Activated CD8-positive, alpha-beta memory T cell treated with anti-CD3 and anti-CD28 coated beads, Interleukin-2, amount 10 ng/mL, durations not matched to agents 7 days and 5 days (primary cell): ENCODE measurements around the gene ZNF267. TPM values are rescaled to one million over a fixed set of nuclear protein-coding genes. Genes with fewer than 3 reads are reported as not detected.
"Not testable (repeated sequence)": the region's sequence is repeated elsewhere in the genome, so short reads cannot be mapped to it uniquely, and the experiment has no call there.

Experiments
- ATAC-seq: fragments of 150-1000 bp; cut with Tn5 transposase; one replicate; pipeline ENCODE4 v1.10.0; 2021; ENCODE audit warnings: moderate library complexity
- CTCF ChIA-PET: fragments of 350-600 bp; sonication (Branson Sonifier 250); formaldehyde crosslinking; loops from one replicate; lab custom pipeline; 2021; ENCODE audit warnings: antibody characterized with exemption; lab: Charles Lee
- DNase-seq: peaks from one replicate; pipeline ENCODE4 v3.0.0-alpha.2; 2020
- H3K27ac Mint-ChIP-seq: one replicate; pipeline ENCODE4 v1.8.0; 2021; ENCODE audit warnings: mild to moderate bottlenecking, mixed read lengths
- H3K27me3 Mint-ChIP-seq: one replicate; pipeline ENCODE4 v1.8.0; 2021; ENCODE audit warnings: mixed read lengths
- H3K36me3 Mint-ChIP-seq: one replicate; pipeline ENCODE4 v1.8.0; 2021; ENCODE audit warnings: mild to moderate bottlenecking, mixed read lengths
- H3K4me1 Mint-ChIP-seq: one replicate; pipeline ENCODE4 v1.8.0; 2021; ENCODE audit warnings: mixed read lengths
- H3K4me3 Mint-ChIP-seq: one replicate; pipeline ENCODE4 v1.8.0; 2021; ENCODE audit warnings: mild to moderate bottlenecking, moderate library complexity, mixed read lengths
- H3K9me3 Mint-ChIP-seq: one replicate; pipeline ENCODE4 v1.8.0; 2022; ENCODE audit warnings: low read depth, mixed read lengths
- total RNA-seq, 2 experiments: library from RNA; stranded (reverse); gene quantifications; one replicate each; pipeline ENCODE4 v1.2.3, GENCODE V29; 2021

The ZNF267 gene
- total RNA-seq: 10 to 100 TPM; 54.1 to 64.1 TPM

DNA sequence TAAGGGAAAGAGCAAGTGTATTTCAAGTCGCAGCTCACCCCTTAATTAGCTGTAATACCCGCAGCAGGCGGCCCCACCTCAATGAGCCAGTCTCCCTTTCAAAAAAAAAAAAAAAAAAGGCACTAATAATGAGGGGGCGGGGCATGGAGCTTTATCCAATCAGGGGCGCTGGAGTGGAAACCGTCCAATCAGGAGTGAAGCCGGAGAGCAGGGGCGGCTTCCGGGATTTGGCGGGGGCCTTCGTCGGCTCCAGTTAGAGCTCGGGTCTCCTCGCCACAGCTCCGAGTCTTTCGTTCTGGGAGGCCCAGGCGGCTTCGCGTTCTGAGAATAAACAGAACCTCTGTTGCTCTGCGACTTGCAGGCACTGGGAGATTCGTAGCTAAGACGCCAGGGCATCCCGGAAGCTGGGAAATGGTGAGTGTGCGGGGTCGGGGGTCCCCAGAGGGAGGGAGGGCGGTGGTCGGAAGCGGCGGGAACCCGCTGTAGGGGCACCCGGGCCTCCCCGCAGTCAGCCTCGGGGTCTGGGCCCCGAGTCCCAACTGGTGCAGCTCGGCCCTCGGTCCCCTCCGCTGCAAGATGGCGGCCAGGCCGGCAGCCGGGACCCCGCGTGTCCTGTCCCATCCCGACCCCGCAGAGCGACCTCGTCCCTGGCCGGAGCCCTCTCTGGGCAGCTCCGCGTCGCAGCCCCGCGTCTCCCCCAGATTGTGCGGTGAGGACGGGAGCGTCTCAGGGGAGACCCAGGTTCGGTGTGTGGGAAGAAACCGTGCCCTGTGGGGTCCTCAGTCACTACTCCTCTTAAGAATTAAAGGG lies at the start of gene ZNF267:
Gene ZNF267, plus strand, starts transcription at position 252 of the 810 bp plus-strand sequence. Its CDS starts 160 bp downstream, at position 412.
- Mint-ChIP-seq H3K9me3 (peaks cover 7% of the 10 kb centered on the region), H3K4me3 (peak within 1 kb of the TSS; percentile 82), H3K36me3 (peaks cover 64% of the 10 kb centered on the region), H3K4me1 (peaks cover 81% of the 10 kb centered on the region), H3K27me3 (no peaks in the 10 kb centered on the region), H3K27ac (peak within 1 kb of the TSS; percentile 93)
- DNase-seq (peak; percentile 96), ATAC-seq (peak; percentile 74)
- CTCF ChIA-PET: interaction anchor here (0.8 to 3.6 kb wide), 8 partner anchors 15 to 693 kb away, joined by 3 to 19 read pairs (median 4); partner anchors contain the start of genes ARMC5 and RUSF1

- H3K4me1 Mint-ChIP-seq: no peaks in the 10 kb centered on the region
- peaks cover 13% of the 10 kb centered on the region for H3K9me3 Mint-ChIP-seq
- ATAC-seq: no peak
These were observed 40.6 kb upstream of the ZNF267 start for GRCh38 chr16:31833047-31833446.

DNA sequence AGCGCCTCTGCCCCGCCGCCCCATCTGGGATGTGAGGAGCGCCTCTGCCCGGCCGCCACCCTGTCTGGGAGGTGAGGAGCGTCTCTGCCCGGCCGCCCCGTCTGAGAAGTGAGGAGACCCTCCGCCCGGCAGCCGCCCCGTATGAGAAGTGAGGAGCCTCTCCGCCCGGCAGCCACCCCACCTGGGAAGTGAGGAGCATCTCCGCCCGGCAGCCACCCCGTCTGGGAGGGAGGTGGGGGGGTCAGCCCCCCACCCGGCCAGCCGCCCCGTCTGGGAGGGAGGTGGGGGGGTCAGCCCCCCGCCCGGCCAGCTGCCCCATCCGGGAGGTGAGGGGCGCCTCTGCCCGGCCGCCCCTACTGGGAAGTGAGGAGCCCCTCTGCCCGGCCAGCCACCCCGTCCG lies 37.2 kb upstream of the ZNF267 start:
- CTCF ChIA-PET, H3K27me3 Mint-ChIP-seq, ATAC-seq, H3K36me3 Mint-ChIP-seq, H3K27ac Mint-ChIP-seq, DNase-seq, H3K4me3 Mint-ChIP-seq, H3K4me1 Mint-ChIP-seq: not testable (repeated sequence)
- H3K9me3 Mint-ChIP-seq: peaks cover 16% of the 10 kb centered on the region

More at GRCh38 chr16:31833047-31833446, 40.6 kb upstream of the ZNF267 start:
- DNase-seq: no peak
- CTCF ChIA-PET: no interaction called here
- no peaks in the 10 kb centered on the region for H3K36me3 Mint-ChIP-seq
- H3K27me3 Mint-ChIP-seq: no peaks in the 10 kb centered on the region
- no peak overlapping the region for H3K4me3 Mint-ChIP-seq
- no peak overlapping the region for H3K27ac Mint-ChIP-seq

DNA sequence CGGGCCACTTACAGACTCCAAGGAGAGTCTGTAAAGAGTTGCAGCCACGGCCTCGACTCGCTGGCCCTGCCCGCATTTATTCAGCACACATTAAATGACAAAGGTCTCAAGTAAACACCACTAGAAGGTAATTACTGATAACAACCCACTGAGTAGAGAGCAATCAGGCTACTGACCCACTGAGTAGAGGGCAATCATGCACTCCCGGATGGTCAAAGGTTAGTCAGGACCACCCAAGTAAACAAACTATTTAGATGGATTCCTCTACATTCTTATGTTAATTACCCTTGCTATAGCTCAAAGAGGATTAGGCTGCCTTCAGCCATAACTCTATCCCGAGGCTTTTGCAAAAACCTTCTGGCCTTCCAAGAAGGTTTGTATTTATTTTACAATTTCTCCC lies 30.7 kb upstream of the ZNF267 start:
- no peaks in the 10 kb centered on the region for H3K4me1 Mint-ChIP-seq
- no peaks in the 10 kb centered on the region for H3K36me3 Mint-ChIP-seq
- H3K27ac Mint-ChIP-seq: no peak overlapping the region
- no peaks in the 10 kb centered on the region for H3K27me3 Mint-ChIP-seq
- no peak for ATAC-seq
- no peak for DNase-seq
- CTCF ChIA-PET: no interaction called here
- peaks cover 16% of the 10 kb centered on the region for H3K9me3 Mint-ChIP-seq
- H3K4me3 Mint-ChIP-seq: no peak overlapping the region

GRCh38 chr16:31848572-31848971 lies 25.0 kb upstream of the ZNF267 start:
- CTCF ChIA-PET, H3K36me3 Mint-ChIP-seq, ATAC-seq, H3K4me1 Mint-ChIP-seq, H3K27ac Mint-ChIP-seq, H3K27me3 Mint-ChIP-seq, DNase-seq, H3K4me3 Mint-ChIP-seq: not testable (repeated sequence)
- peaks cover 21% of the 10 kb centered on the region for H3K9me3 Mint-ChIP-seq

DNA sequence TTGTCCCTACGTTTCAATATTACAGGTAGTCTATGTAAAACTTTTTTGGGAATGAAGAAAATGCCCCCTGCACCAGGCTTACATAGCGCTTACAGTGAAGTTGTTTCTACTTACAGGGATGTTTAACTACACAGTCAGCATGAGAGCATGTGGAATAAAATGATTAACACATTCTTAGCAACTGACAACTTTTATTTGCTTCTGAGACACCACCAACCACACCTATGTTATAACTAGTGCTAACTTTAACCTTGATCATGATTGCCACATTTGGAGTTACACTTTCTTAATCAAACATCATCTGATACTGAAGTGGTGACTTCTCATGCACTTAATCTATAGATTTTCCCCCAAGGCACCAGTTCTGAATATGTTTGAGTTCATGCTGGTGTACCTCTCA lies 20.3 kb upstream of the ZNF267 start:
- Mint-ChIP-seq H3K27me3 (peaks cover 20% of the 10 kb centered on the region), H3K4me1 (no peaks in the 10 kb centered on the region), H3K36me3 (no peaks in the 10 kb centered on the region), H3K4me3 (no peak overlapping the region), H3K9me3 (peaks cover 8% of the 10 kb centered on the region), H3K27ac (no peak overlapping the region)
- ATAC-seq (no peak), DNase-seq (no peak)
- CTCF ChIA-PET: no interaction called here

DNA sequence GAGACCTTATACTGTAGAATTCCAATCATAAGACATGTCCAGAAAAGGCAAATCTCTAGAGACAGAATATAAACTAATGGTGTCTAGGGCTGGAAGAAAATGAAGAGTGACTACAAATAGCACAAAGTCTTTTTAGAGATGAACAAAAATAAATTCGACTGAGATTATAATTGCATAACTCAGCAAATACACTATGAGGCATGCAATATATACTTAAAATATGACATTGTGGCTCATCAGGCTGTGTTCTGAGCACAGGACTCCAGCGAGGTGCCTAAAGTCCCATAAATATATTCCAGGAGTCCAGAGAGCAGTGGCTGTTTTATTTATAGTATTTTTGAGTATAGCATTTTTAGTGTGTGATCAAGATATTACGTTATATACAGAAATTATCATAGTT lies 13.1 kb upstream of the ZNF267 start:
- CTCF ChIA-PET: interaction anchor here (3.3 kb wide), 1 partner anchor 8 kb away, joined by 27 read pairs; no protein-coding TSS in a partner anchor
- no peak overlapping the region for H3K4me3 Mint-ChIP-seq

GRCh38 chr16:31861455-31861854 lies 12.2 kb upstream of the ZNF267 start:
- DNase-seq: no peak
- H3K9me3 Mint-ChIP-seq: no peaks in the 10 kb centered on the region
- no peak for ATAC-seq
- H3K36me3 Mint-ChIP-seq: no peaks in the 10 kb centered on the region
- peaks cover 14% of the 10 kb centered on the region for H3K4me1 Mint-ChIP-seq
- no peak overlapping the region for H3K4me3 Mint-ChIP-seq
- H3K27me3 Mint-ChIP-seq: peaks cover 18% of the 10 kb centered on the region
- CTCF ChIA-PET: no interaction called here
- no peak overlapping the region for H3K27ac Mint-ChIP-seq

More for the DNA sequence above, 13.1 kb upstream of the ZNF267 start:
- no peak overlapping the region for H3K27ac Mint-ChIP-seq
- ATAC-seq (no peak), DNase-seq (no peak)
- no peaks in the 10 kb centered on the region for H3K9me3 Mint-ChIP-seq
- no peaks in the 10 kb centered on the region for H3K36me3 Mint-ChIP-seq
- peaks cover 24% of the 10 kb centered on the region for H3K27me3 Mint-ChIP-seq
- H3K4me1 Mint-ChIP-seq: peaks cover 14% of the 10 kb centered on the region

DNA sequence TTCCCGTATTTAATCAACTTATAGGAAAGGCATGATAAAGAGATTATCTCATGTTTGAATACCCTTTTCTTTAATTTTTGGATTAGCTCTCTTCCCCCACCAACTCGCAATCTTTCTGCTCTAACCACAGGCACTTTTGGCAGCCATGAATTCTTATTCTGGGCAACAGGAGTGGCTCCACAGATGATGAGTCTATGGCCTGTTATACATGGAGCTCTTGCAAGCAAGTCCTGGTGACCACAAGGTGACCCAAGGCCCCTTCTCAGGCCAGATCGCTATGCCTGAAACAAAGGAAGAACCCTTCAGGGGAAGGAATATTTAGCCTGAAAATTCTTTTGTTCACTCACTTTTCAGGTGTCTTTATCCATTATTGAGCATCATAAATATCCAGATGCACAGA lies 10.8 kb upstream of the ZNF267 start:
- Mint-ChIP-seq H3K36me3 (no peaks in the 10 kb centered on the region), H3K4me1 (peaks cover 16% of the 10 kb centered on the region), H3K27ac (no peak overlapping the region), H3K27me3 (peaks cover 8% of the 10 kb centered on the region), H3K4me3 (no peak overlapping the region), H3K9me3 (no peaks in the 10 kb centered on the region)
- ATAC-seq (no peak), DNase-seq (no peak)
- CTCF ChIA-PET: no interaction called here

GRCh38 chr16:31868164-31868563 lies 5.4 kb upstream of the ZNF267 start:
- DNase-seq (no peak), ATAC-seq (no peak)
- CTCF ChIA-PET: interaction anchor here (0.8 to 5.7 kb wide), 22 partner anchors 9 to 921 kb away, joined by 3 to 74 read pairs (median 5); partner anchors contain the start of genes ARMC5 and PYCARD
- H3K27ac Mint-ChIP-seq: no peak overlapping the region
- no peak overlapping the region for H3K4me3 Mint-ChIP-seq
- no peaks in the 10 kb centered on the region for H3K27me3 Mint-ChIP-seq
- peaks cover 3% of the 10 kb centered on the region for H3K9me3 Mint-ChIP-seq
- H3K4me1 Mint-ChIP-seq: peaks cover 52% of the 10 kb centered on the region
- H3K36me3 Mint-ChIP-seq: peaks cover 17% of the 10 kb centered on the region

DNA sequence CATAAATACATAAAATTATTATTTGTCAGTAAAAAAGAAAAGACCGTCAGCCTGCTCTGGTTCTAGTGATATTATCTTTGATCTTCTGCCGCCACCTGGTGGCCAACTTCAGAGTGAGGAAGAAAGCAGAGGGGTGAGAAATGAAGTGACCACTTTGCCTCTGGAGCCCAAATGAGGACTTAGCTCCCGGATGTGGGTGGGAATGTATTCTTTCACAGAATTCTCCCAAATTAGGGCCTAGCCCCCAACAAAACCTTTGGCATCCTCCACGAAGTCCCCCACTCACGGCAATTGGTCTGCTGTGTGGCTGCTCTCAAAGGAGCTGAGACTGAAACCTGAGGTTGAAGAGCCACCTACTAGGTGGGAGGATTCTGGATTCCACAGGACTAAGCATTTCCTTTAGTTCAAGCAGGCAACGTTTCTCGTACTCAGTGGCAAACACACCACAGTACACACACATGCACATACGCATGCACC lies 4.9 kb upstream of the ZNF267 start:
- Mint-ChIP-seq H3K9me3 (peaks cover 3% of the 10 kb centered on the region), H3K4me1 (peaks cover 53% of the 10 kb centered on the region)

GRCh38 chr16:31869511-31870201 lies 4.0 kb upstream of the ZNF267 start:
- peak; percentile 75 for ATAC-seq
- Mint-ChIP-seq H3K27ac (peak overlapping the region; percentile 86), H3K36me3 (peaks cover 23% of the 10 kb centered on the region), H3K4me1 (peaks cover 56% of the 10 kb centered on the region), H3K9me3 (peaks cover 3% of the 10 kb centered on the region), H3K4me3 (peak overlapping the region; percentile 64), H3K27me3 (no peaks in the 10 kb centered on the region)
- DNase-seq: peak; percentile 89
- CTCF ChIA-PET: interaction anchor here (0.7 to 5.7 kb wide), 20 partner anchors 8 to 916 kb away, joined by 3 to 74 read pairs (median 4); partner anchors contain the start of genes ARMC5, PYCARD and RUSF1

More for the DNA sequence above, 4.9 kb upstream of the ZNF267 start:
- Mint-ChIP-seq H3K27ac (peak overlapping the region; percentile 86), H3K36me3 (peaks cover 17% of the 10 kb centered on the region), H3K27me3 (no peaks in the 10 kb centered on the region), H3K4me3 (peak overlapping the region; percentile 64)
- CTCF ChIA-PET: interaction anchor here (0.7 to 5.7 kb wide), 27 partner anchors 9 to 922 kb away, joined by 3 to 74 read pairs (median 4); partner anchors contain the start of genes ARMC5 and PYCARD
- DNase-seq: peak; percentile 89
- peak; percentile 38 for ATAC-seq

DNA sequence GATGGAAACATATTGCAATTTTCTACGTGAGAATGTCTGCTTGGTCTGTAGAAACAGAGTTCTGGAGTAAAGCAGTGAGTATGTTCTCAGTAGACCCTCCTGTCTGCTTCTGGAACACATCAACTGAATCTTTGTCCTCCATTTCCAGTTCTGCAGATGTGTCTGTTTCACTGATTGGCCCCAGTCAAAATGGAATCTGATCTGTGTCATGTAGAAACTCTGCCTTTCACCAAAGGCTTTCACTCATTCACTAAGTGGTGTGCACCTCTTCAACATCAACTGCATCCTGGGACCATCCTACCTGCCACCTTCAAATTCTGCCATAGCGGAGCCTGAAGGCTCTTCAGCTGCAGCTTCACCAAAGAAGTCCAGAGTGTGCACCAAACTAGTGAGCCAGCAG lies 2.8 kb upstream of the ZNF267 start:
- ATAC-seq (no peak), DNase-seq (no peak)
- peaks cover 60% of the 10 kb centered on the region for H3K4me1 Mint-ChIP-seq
- peaks cover 3% of the 10 kb centered on the region for H3K9me3 Mint-ChIP-seq
- H3K36me3 Mint-ChIP-seq: peaks cover 35% of the 10 kb centered on the region
- H3K27me3 Mint-ChIP-seq: no peaks in the 10 kb centered on the region
- CTCF ChIA-PET: interaction anchor here (3.6 kb wide), 1 partner anchor 411 kb away, joined by 19 read pairs; the partner anchor contains the start of gene ARMC5
- peak overlapping the region; percentile 37 for H3K27ac Mint-ChIP-seq
- H3K4me3 Mint-ChIP-seq: no peak overlapping the region
